ENCODE data around the gene MED13L. TPM values are rescaled to one million over a fixed set of nuclear protein-coding genes. Genes with fewer than 3 reads are reported as not detected.

The MED13L gene
- total RNA-seq, 1 experiment from 2014 or later: 80.5 TPM

- POLR2A ChIA-PET: no interaction called here
- Mint-ChIP-seq H3K9me3 (no peaks in the 10 kb centered on the region), H3K4me1 (peaks cover 14% of the 10 kb centered on the region), H3K27me3 (ENCODE audit: low read depth) (no peaks in the 10 kb centered on the region), H3K27ac (no peak overlapping the region), H3K36me3 (no peaks in the 10 kb centered on the region), H3K4me3 (no peak overlapping the region)
- no peak for TF ChIP-seq FOXP4 (CRISPR knock-in tag; IDR thresholded peaks at IDR 0.05)
- TF ChIP-seq, protein P1, sequence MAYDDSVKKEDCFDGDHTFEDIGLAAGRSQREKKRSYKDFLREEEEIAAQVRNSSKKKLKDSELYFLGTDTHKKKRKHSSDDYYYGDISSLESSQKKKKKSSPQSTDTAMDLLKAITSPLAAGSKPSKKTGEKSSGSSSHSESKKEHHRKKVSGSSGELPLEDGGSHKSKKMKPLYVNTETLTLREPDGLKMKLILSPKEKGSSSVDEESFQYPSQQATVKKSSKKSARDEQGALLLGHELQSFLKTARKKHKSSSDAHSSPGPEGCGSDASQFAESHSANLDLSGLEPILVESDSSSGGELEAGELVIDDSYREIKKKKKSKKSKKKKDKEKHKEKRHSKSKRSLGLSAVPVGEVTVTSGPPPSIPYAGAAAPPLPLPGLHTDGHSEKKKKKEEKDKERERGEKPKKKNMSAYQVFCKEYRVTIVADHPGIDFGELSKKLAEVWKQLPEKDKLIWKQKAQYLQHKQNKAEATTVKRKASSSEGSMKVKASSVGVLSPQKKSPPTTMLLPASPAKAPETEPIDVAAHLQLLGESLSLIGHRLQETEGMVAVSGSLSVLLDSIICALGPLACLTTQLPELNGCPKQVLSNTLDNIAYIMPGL (CRISPR knock-in tag; IDR thresholded peaks at IDR 0.05): no peak
- TF ChIP-seq GTF2I (CRISPR knock-in tag; conservative IDR thresholded peaks at IDR 0.05): no peak
- TF ChIP-seq TP53 (CRISPR knock-in tag; IDR thresholded peaks at IDR 0.05): no peak
- TF ChIP-seq ZNF512 (CRISPR knock-in tag; IDR thresholded peaks at IDR 0.05; ENCODE audit: borderline replicate concordance): no peak
- CTCF ChIA-PET: no interaction called here
- DNase-seq (ENCODE audit: low spot score) (no peak), ATAC-seq (no peak)
These were observed 43.8 kb downstream of the MED13L start for GRCh38 chr12:116233669-116234068.

DNA sequence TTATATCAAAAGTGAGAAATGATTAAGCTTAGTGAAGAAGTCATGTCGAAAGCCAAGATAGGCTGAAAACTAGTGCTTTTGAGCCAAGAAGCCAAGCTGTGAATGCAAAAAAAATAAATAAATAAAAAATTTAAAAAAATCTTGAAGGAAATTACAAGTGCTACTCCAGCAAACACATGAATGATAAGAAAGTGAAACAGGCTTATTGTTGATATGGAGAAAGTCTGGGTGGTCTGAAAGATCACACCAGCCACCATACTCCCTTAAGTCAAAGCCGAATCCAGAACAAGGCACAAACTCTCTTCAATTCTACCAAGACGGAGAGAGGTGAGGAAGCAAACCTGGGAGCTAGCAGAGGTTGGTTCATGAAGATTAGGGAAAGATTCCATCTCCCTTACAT, 49.7 kb downstream of the MED13L start:
- ChIA-PET POLR2A (no interaction called here), CTCF (interaction anchor here (1.0 kb wide), 1 partner anchor 244 kb away, joined by 4 read pairs; no protein-coding TSS in a partner anchor)
- TF ChIP-seq GABPB1 (CRISPR knock-in tag; IDR thresholded peaks at IDR 0.05): no peak
- no peak for TF ChIP-seq AFF4 (CRISPR knock-in tag; IDR thresholded peaks at IDR 0.05; ENCODE audit: borderline replicate concordance)
- TF ChIP-seq ZNF671 (CRISPR knock-in tag; IDR thresholded peaks at IDR 0.05): no peak
- ATAC-seq (no peak), DNase-seq (ENCODE audit: low spot score) (no peak)
- H3K36me3 Mint-ChIP-seq: no peaks in the 10 kb centered on the region
- H3K27me3 Mint-ChIP-seq (ENCODE audit: low read depth): no peaks in the 10 kb centered on the region
- no peak overlapping the region; the same call in 1 of the 2 replicates for H3K27ac Mint-ChIP-seq
- H3K4me1 Mint-ChIP-seq: no peaks in the 10 kb centered on the region
- no peaks in the 10 kb centered on the region for H3K9me3 Mint-ChIP-seq
- H3K4me3 Mint-ChIP-seq: no peak overlapping the region

GRCh38 chr12:116226026-116226425, 51.5 kb downstream of the MED13L start:
- H3K4me3 Mint-ChIP-seq: no peak overlapping the region
- ATAC-seq: no peak
- POLR2A ChIA-PET: interaction anchor here (0.6 kb wide), 1 partner anchor 43 kb away, joined by 3 read pairs; no protein-coding TSS in a partner anchor
- TF ChIP-seq AFF4 (CRISPR knock-in tag; IDR thresholded peaks at IDR 0.05; ENCODE audit: borderline replicate concordance) (no peak), FOXP4 (CRISPR knock-in tag; IDR thresholded peaks at IDR 0.05) (no peak), ARID4B (CRISPR knock-in tag; IDR thresholded peaks at IDR 0.05; ENCODE audit: borderline replicate concordance) (no peak), ZBTB21 (CRISPR knock-in tag; IDR thresholded peaks at IDR 0.05; ENCODE audit: borderline replicate concordance) (no peak)

More at GRCh38 chr12:116226026-116226425, 51.5 kb downstream of the MED13L start:
- DNase-seq (ENCODE audit: low spot score): no peak
- Mint-ChIP-seq H3K27ac (no peak overlapping the region), H3K27me3 (ENCODE audit: low read depth) (no peaks in the 10 kb centered on the region), H3K4me1 (no peaks in the 10 kb centered on the region), H3K36me3 (no peaks in the 10 kb centered on the region), H3K9me3 (no peaks in the 10 kb centered on the region)
- CTCF ChIA-PET: interaction anchor here (0.9 to 1.1 kb wide), 2 partner anchors 11 to 12 kb away, joined by 3 to 4 read pairs; no protein-coding TSS in a partner anchor

Data from WTC11 (cell line).